Upper lobe of right lung (tissue), 1 donor: ENCODE results near the gene TNRC6B. TPM values are rescaled to one million over a fixed set of nuclear protein-coding genes. Genes with fewer than 3 reads are reported as not detected.
A peak's percentile ranks its signal among the peaks of the same experiment; 100 is the strongest.

Source experiments
- ATAC-seq: fragments of 200-7000 bp; cut with Tn5 transposase; one replicate; pipeline ENCODE4 v1.9.1; 2020; ENCODE audit warnings: mild to moderate bottlenecking, moderate library complexity
- DNase-seq: peaks from one replicate; pipeline ENCODE4 v3.0.0-alpha.2; 2020
- H3K27ac ChIP-seq: fragments of 200-600 bp; one replicate; pipeline ENCODE4 v1.8.0; 2022
- H3K27me3 ChIP-seq: fragments of 200-600 bp; one replicate; pipeline ENCODE4 v1.8.0; 2022; ENCODE audit warnings: mild to moderate bottlenecking
- H3K36me3 ChIP-seq: fragments of 200-600 bp; one replicate; pipeline ENCODE4 v1.8.0; 2022
- H3K4me1 ChIP-seq: fragments of 200-600 bp; one replicate; pipeline ENCODE4 v1.8.0; 2022
- H3K4me3 ChIP-seq: fragments of 200-600 bp; one replicate; pipeline ENCODE4 v1.8.0; 2022; ENCODE audit warnings: mild to moderate bottlenecking
- H3K9me3 ChIP-seq: fragments of 200-600 bp; one replicate; pipeline ENCODE4 v1.8.0; 2022
- intact Hi-C: fragments of 100-400 bp; cut with DNase I; formaldehyde crosslinking; loops from one replicate; pipeline ENCODE4 v1.11.0; 2022
- total RNA-seq: library from RNA; stranded (reverse); fragmentation: NEBNext Ultra II Directional; extraction: Animal tissue kit (Norgen Biotek cat#: 25700); gene quantifications from one replicate; pipeline ENCODE4 v1.2.1, GENCODE V29; 2021
- TF ChIP-seq, protein P1 (sequence below): fragments of 200-600 bp; IDR thresholded peaks from one replicate; pipeline ENCODE4 v1.8.0; 2022; ENCODE audit warnings: antibody characterized with exemption
- donor health status: DM: no; HTN: yes; CAD: no; lungs with severe emphysema.

TNRC6B gene
- total RNA-seq, 1 donor from 2014 or later: 46.4 TPM

DNA sequence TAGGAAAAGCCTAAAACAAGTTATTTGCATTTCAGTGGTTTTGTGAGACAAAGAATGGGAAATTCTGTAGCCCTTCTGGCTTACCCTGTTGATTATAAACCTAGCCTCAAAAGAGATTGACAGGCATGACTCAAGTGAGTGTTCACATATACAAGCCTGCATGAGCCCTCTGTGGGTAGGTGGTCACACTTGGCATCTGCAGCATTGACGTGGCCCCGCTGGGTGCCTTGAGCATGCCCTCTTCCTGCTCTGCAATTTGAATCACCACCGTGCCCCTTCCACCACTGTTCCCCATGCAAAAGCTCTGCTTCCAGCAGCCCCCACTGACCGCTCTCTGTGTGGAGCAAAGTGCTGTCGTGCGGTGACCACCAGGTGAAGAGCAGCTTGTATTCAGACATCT, 147.6 kb downstream of the TNRC6B start:
- ATAC-seq: no peak
- no peak overlapping the region for H3K4me3 ChIP-seq
- intact Hi-C loops: no loop called here
- H3K36me3 ChIP-seq: peaks cover 57% of the 10 kb centered on the region
- no peaks in the 10 kb centered on the region for H3K27me3 ChIP-seq
- no peak for DNase-seq
- TF ChIP-seq, protein P1, sequence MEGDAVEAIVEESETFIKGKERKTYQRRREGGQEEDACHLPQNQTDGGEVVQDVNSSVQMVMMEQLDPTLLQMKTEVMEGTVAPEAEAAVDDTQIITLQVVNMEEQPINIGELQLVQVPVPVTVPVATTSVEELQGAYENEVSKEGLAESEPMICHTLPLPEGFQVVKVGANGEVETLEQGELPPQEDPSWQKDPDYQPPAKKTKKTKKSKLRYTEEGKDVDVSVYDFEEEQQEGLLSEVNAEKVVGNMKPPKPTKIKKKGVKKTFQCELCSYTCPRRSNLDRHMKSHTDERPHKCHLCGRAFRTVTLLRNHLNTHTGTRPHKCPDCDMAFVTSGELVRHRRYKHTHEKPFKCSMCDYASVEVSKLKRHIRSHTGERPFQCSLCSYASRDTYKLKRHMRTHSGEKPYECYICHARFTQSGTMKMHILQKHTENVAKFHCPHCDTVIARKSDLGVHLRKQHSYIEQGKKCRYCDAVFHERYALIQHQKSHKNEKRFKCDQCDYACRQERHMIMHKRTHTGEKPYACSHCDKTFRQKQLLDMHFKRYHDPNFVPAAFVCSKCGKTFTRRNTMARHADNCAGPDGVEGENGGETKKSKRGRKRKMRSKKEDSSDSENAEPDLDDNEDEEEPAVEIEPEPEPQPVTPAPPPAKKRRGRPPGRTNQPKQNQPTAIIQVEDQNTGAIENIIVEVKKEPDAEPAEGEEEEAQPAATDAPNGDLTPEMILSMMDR: no peak
- H3K4me1 ChIP-seq: peaks cover 6% of the 10 kb centered on the region
- H3K9me3 ChIP-seq: no peaks in the 10 kb centered on the region
- peak overlapping the region; percentile 14 for H3K27ac ChIP-seq

DNA sequence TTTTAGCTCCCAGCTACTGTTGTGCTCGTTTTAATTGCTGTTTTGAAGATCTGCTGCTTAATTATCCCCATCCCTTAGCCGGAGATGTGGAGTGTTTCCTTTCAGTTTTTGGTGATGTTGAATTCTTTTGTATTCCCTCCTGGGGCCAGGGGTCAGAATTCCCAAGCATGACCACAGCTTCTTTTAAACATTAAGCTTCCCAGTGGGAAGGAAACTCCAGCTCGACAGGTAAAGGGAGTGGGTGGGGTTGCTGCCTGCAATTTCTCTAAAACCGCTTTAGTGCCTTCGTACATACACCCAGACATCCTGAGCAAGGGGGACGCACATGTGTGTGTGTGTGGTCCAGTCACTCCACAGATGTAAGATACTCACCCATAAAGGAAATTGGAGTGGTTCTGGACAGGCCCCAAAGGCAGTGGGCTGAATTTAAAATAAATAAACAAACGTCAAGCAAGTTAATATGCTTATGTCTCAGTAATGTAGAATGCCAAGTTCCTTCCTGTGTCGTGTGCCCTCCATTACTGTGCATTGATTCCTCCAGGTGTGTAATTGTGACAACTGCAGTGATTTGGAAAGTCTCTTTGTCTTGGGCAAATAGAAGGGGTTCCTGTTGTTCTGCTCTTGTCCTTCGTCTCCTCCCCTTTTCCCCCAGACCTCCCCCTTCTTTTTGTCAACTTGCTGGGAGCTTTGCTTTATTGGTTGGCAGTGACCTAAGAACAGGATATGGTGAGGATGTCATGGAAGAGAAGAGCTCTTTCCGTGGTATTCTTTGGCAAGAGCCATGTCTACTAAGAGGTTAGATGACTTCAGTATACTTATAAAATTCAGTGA, 149.4 kb downstream of the TNRC6B start:
- TF ChIP-seq, protein P1: no peak
- Histone ChIP-seq H3K27me3 (no peaks in the 10 kb centered on the region), H3K36me3 (peaks cover 45% of the 10 kb centered on the region), H3K4me1 (peaks cover 6% of the 10 kb centered on the region), H3K9me3 (no peaks in the 10 kb centered on the region), H3K27ac (no peak overlapping the region), H3K4me3 (no peak overlapping the region)
- intact Hi-C loops: no loop called here
- DNase-seq: no peak
- no peak for ATAC-seq

DNA sequence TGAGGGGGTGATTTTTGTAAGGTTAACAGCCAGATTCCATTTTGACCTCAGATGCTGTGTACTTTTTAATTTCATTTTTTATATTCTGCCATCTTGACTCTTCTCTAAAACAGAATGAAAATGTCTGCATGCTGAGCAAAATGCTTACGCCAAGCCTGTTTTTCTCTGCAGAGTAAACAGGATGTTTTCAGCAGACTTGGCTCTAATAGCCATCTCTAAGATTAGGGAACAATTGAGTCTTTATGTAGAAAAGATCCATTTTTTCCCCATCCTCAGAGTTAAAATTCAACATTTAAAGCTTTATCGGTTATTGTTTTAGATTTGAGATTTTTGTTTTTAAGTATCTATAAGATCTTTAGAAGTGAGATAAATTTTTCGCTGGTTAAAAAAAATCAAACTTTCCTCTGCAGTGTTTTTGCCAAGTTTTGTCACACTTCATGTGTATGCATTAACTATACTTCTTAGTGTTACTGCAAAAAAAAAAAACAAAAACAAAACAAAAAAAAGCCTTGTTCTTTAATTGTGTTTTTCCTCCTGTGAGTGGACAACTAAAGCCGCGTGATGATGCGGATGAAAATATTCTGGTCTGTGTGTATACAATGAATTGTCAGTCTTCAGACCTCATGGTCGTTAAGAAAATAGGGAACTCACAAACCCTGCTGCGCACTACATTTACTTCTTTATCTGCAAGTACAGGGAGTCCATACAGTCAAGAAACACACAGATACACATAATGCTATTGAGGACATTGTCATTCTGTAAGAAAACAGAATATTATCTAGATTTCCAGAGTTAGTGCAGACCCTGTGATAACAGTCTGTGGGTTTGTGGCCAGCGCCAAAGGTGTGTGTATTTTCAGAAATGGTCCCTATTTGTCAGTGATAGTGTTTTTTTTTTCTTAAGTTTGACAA, 151.1 kb downstream of the TNRC6B start:
- ATAC-seq (no peak), DNase-seq (no peak)
- peaks cover 33% of the 10 kb centered on the region for H3K36me3 ChIP-seq
- no peaks in the 10 kb centered on the region for H3K27me3 ChIP-seq
- H3K27ac ChIP-seq: no peak overlapping the region
- H3K9me3 ChIP-seq: no peaks in the 10 kb centered on the region
- intact Hi-C loops: no loop called here
- TF ChIP-seq, protein P1: no peak
- H3K4me1 ChIP-seq: peaks cover 6% of the 10 kb centered on the region
- no peak overlapping the region for H3K4me3 ChIP-seq

DNA sequence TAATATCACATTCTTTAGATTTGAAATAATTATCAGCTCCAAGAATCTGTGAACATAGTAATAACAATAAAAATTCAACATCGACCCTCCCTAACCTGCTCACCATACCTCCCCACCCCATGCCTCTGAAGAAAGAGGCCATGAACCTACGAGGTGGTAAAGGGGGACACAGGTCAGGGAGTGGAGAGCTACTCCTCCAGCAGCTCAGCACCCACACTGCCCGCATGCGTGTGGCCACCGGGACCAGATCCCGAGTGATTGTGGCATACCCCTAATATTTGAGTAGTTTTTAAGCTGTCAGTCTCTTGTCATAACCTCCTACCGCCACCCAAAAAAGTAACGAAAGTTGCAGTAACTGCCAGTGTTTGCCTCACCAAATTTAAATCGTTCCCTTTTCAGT, 151.7 kb downstream of the TNRC6B start:
- Histone ChIP-seq H3K4me3 (no peak overlapping the region), H3K27ac (no peak overlapping the region), H3K27me3 (no peaks in the 10 kb centered on the region), H3K36me3 (peaks cover 31% of the 10 kb centered on the region), H3K4me1 (peaks cover 6% of the 10 kb centered on the region), H3K9me3 (no peaks in the 10 kb centered on the region)
- DNase-seq (no peak), ATAC-seq (no peak)
- intact Hi-C loops: no loop called here
- TF ChIP-seq, protein P1: no peak

DNA sequence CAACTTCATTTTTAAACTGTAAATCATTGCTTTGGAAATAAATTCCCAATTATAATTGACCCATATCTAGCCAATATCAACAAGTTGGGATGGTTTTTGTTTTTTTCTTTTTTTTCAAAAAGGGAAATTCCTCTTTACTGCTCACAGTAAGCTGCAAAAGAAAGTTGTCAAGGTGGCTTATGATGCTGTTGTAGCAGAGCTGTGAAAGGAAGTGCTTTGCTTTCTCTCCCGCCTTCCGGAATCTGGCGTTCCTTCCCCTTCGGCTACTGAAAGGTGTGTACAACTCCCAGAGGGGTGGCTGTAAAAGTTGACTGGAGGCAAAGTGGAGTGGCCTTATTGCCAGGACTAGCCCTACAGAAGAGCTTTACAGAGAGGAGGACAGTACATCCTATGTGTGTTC, 152.4 kb downstream of the TNRC6B start:
- Histone ChIP-seq H3K9me3 (no peaks in the 10 kb centered on the region), H3K27ac (no peak overlapping the region), H3K36me3 (peaks cover 27% of the 10 kb centered on the region), H3K4me3 (no peak overlapping the region), H3K27me3 (no peaks in the 10 kb centered on the region), H3K4me1 (peaks cover 6% of the 10 kb centered on the region)
- DNase-seq: no peak
- TF ChIP-seq, protein P1: no peak
- ATAC-seq: no peak
- intact Hi-C loops: no loop called here
